GM06990 (cell line): Measurements from ENCODE around the gene CELF6.

Experiments used
- DNase-seq: peaks from one replicate; pipeline ENCODE4 v3.0.0-alpha.2; 2011; ENCODE audit not compliant: insufficient read length; ENCODE audit errors: extremely low read depth
- H3K27me3 ChIP-seq: replicated peaks from 2 replicates; pipeline ENCODE4 v1.6.0; 2011; ENCODE audit warnings: low read length; ENCODE audit not compliant: control insufficient read depth, insufficient read depth
- H3K36me3 ChIP-seq: 2 replicates; pipeline ENCODE4 v1.5.1; 2011; ENCODE audit warnings: low read length; ENCODE audit not compliant: control insufficient read depth, insufficient read depth
- H3K4me3 ChIP-seq: replicated peaks from 2 replicates; pipeline ENCODE4 v1.5.1; 2011; ENCODE audit warnings: low read depth, mild to moderate bottlenecking, control low read depth, low read length
- TF ChIP-seq, protein P1 (sequence below): IDR thresholded peaks from 2 replicates; pipeline ENCODE4 v1.5.1; 2011; ENCODE audit warnings: low read length, control low read depth, mild to moderate bottlenecking, inconsistent platforms; ENCODE audit not compliant: insufficient read depth, poor library complexity, severe bottlenecking

The CELF6 gene

GRCh38 chr15:72272213-72272996, 47.6 kb downstream of the CELF6 start, which contains the start of gene PARP6:
TSS of gene PARP6 (minus strand) at chr15:72272554. CDS start at chr15:72267477, 5,077 bp downstream.
- peak; percentile 100 for DNase-seq
- Histone ChIP-seq H3K27me3 (no peaks in the 10 kb centered on the region), H3K4me3 (peak within 1 kb of the TSS; percentile 96), H3K36me3 (peaks cover under 1% of the 10 kb centered on the region)
- TF ChIP-seq, protein P1, sequence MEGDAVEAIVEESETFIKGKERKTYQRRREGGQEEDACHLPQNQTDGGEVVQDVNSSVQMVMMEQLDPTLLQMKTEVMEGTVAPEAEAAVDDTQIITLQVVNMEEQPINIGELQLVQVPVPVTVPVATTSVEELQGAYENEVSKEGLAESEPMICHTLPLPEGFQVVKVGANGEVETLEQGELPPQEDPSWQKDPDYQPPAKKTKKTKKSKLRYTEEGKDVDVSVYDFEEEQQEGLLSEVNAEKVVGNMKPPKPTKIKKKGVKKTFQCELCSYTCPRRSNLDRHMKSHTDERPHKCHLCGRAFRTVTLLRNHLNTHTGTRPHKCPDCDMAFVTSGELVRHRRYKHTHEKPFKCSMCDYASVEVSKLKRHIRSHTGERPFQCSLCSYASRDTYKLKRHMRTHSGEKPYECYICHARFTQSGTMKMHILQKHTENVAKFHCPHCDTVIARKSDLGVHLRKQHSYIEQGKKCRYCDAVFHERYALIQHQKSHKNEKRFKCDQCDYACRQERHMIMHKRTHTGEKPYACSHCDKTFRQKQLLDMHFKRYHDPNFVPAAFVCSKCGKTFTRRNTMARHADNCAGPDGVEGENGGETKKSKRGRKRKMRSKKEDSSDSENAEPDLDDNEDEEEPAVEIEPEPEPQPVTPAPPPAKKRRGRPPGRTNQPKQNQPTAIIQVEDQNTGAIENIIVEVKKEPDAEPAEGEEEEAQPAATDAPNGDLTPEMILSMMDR, result peak; percentile 71

GRCh38 chr15:72271895-72272212, 48.1 kb downstream of the CELF6 start:
- DNase-seq, result no peak
- Histone ChIP-seq H3K27me3 (no peaks in the 10 kb centered on the region), H3K36me3 (peaks cover 3% of the 10 kb centered on the region), H3K4me3 (peak overlapping the region; percentile 96)
- TF ChIP-seq, protein P1, result no peak

- TF ChIP-seq, protein P1, result no peak
- no peak for DNase-seq
- H3K36me3 ChIP-seq, result peaks cover 7% of the 10 kb centered on the region
These were observed 48.7 kb downstream of the CELF6 start for GRCh38 chr15:72271221-72271620.

GRCh38 chr15:72269739-72270138, 50.2 kb downstream of the CELF6 start:
- TF ChIP-seq, protein P1, result no peak
- H3K36me3 ChIP-seq, result peaks cover 17% of the 10 kb centered on the region
- no peaks in the 10 kb centered on the region for H3K27me3 ChIP-seq
- H3K4me3 ChIP-seq, result no peak overlapping the region
- no peak for DNase-seq

More at GRCh38 chr15:72271221-72271620, 48.7 kb downstream of the CELF6 start:
- Histone ChIP-seq H3K4me3 (peak overlapping the region; percentile 96), H3K27me3 (no peaks in the 10 kb centered on the region)

GRCh38 chr15:72265031-72265430, 54.9 kb downstream of the CELF6 start:
- TF ChIP-seq, protein P1, result no peak

More at GRCh38 chr15:72265031-72265430, 54.9 kb downstream of the CELF6 start:
- peaks cover 37% of the 10 kb centered on the region for H3K36me3 ChIP-seq
- H3K27me3 ChIP-seq, result no peaks in the 10 kb centered on the region
- DNase-seq, result no peak
- no peak overlapping the region for H3K4me3 ChIP-seq
